HG03066 (cell line): Measurements from ENCODE around the gene TFAM.

ENCODE experiments used
- ATAC-seq: cut with Tn5 transposase; IDR thresholded peaks from one replicate; pipeline ENCODE4 v1.9.1; 2021; ENCODE audit warnings: low read depth; ENCODE audit not compliant: unreplicated experiment

Gene TFAM

GRCh38 chr10:58431903-58432302 lies 46.7 kb downstream of the TFAM start:
- ATAC-seq: no peak

GRCh38 chr10:58433066-58433465 lies 47.9 kb downstream of the TFAM start:
- no peak for ATAC-seq

GRCh38 chr10:58433571-58433970 lies 48.4 kb downstream of the TFAM start:
- ATAC-seq: no peak

GRCh38 chr10:58435297-58435985 lies 50.2 kb downstream of the TFAM start:
- ATAC-seq: no peak

- ATAC-seq: no peak
These were observed 50.9 kb downstream of the TFAM start for GRCh38 chr10:58436071-58436470.

GRCh38 chr10:58438340-58438871 lies 53.2 kb downstream of the TFAM start:
- no peak for ATAC-seq

- ATAC-seq: no peak
These were observed 53.8 kb downstream of the TFAM start for GRCh38 chr10:58438986-58439385.

- ATAC-seq: no peak
These were observed 54.6 kb downstream of the TFAM start for GRCh38 chr10:58439632-58440364.

GRCh38 chr10:58440484-58440883 lies 55.3 kb downstream of the TFAM start:
- no peak for ATAC-seq

- ATAC-seq: no peak
These were observed 59.1 kb downstream of the TFAM start for GRCh38 chr10:58444321-58444720.

GRCh38 chr10:58444876-58445275 lies 59.7 kb downstream of the TFAM start:
- ATAC-seq: no peak

GRCh38 chr10:58448121-58448935 lies 63.1 kb downstream of the TFAM start:
- no peak for ATAC-seq
